ENCODE data around the gene MFAP2.

DNA sequence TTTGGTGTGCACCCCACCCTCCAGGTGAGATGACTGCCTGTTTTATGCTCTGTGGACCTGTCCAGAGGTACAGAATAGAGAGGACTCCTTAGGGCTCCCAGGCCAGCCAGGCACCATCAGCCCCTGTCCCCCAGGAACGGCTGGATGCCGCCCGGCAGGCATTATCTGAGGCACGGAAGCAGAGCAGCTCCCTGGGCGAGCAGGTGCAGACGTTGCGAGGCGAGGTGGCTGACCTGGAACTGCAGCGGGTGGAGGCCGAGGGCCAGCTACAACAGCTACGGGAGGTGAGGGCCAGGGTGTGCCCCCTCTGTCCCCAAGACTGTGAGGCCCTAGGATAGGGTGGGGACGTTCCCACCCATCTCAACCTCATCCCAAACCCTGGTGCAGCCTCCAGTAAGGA is 10.8 kb downstream of the MFAP2 start:
- TF ChIP-seq, protein P1, sequence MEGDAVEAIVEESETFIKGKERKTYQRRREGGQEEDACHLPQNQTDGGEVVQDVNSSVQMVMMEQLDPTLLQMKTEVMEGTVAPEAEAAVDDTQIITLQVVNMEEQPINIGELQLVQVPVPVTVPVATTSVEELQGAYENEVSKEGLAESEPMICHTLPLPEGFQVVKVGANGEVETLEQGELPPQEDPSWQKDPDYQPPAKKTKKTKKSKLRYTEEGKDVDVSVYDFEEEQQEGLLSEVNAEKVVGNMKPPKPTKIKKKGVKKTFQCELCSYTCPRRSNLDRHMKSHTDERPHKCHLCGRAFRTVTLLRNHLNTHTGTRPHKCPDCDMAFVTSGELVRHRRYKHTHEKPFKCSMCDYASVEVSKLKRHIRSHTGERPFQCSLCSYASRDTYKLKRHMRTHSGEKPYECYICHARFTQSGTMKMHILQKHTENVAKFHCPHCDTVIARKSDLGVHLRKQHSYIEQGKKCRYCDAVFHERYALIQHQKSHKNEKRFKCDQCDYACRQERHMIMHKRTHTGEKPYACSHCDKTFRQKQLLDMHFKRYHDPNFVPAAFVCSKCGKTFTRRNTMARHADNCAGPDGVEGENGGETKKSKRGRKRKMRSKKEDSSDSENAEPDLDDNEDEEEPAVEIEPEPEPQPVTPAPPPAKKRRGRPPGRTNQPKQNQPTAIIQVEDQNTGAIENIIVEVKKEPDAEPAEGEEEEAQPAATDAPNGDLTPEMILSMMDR (IDR thresholded peaks at IDR 0.05): no peak
- TF ChIP-seq POLR2A (IDR thresholded peaks at IDR 0.05): no peak
